ENCODE measurements around the gene RFC5.

The RFC5 gene

DNA sequence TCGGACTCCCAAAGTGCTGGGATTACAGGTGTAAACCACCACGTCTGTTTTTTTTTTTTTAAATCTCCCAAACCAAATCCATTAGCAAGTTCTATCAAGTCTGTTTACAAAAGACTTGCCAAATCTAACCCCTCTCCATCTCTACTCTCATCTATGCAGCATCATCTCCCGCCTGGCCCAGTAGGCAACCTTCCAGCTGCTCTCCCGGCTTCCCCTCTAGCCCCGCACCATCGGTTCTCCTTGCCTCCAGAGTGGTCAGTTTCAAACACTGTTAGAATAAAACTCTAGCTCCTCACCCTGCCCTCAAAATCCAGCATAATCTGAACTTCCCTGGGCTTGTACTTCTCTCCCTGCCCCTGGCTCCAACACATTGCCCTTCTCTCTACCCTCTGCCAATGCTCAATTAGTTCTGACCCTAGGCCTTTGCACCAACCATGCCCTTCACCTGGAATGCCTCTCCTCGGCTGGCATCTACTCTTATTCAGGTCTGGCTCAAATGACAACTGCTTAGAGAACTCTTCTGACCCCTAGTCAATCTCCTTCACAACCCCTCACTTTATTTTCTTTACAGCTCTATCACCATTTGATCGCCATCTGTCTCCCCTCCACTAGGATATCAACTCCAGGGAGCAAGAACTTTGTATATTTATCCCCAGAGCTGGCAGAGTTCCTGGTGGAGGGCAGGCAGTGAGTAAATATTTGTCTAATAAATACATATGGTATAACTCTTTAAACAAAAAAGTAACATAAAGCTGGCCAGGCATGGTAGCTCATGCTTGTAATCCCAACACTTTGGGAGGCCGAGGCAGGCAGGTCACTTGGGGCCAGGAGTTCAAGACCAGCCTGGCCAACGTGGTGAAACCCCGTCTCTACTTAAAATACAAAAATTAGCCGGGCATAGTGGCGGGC is 39.6 kb downstream of the RFC5 start:
- no peaks in the 10 kb centered on the region for H3K27me3 ChIP-seq (ENCODE audit: insufficient read depth, low read length)
- no peak overlapping the region for H3K4me3 ChIP-seq (ENCODE audit: low read depth, low read length)
- H2AFZ ChIP-seq (ENCODE audit: insufficient read depth, low read length, poor library complexity): no peak overlapping the region
- no peaks in the 10 kb centered on the region for H3K9me3 ChIP-seq (ENCODE audit: insufficient read depth, low read depth, low read length)
- H3K4ac ChIP-seq (ENCODE audit: low read depth, low read length): no peak overlapping the region
- peaks cover 7% of the 10 kb centered on the region for H3K79me2 ChIP-seq (ENCODE audit: control insufficient read depth, insufficient read depth, low read length, poor library complexity)
- DNase-seq: no peak
- peaks cover 10% of the 10 kb centered on the region for H3K79me1 ChIP-seq (ENCODE audit: low read length)
- no peak overlapping the region for H3K27ac ChIP-seq (ENCODE audit: low read depth, low read length)
- H2BK5ac ChIP-seq (ENCODE audit: low read depth, low read length, poor library complexity): no peak overlapping the region
- no peak overlapping the region for H4K12ac ChIP-seq (ENCODE audit: low read depth, low read length)
- H3K23ac ChIP-seq (ENCODE audit: low read length): no peak overlapping the region
- H3K4me1 ChIP-seq (ENCODE audit: control insufficient read depth in 1 of 2, insufficient read depth in 2 of 2, low read length in 2 of 2): peaks cover 6 to 19% of the 10 kb centered on the region in 2 experiments
- no peak overlapping the region for H3K4me2 ChIP-seq (ENCODE audit: low read length)
- H3K18ac ChIP-seq (ENCODE audit: low read length): no peak overlapping the region
- H4K91ac ChIP-seq (ENCODE audit: low read depth, low read length): no peak overlapping the region
- 100% methylated on average over 1 of the region's 13 CpGs for WGBS (ENCODE audit: extremely low coverage, insufficient coverage, insufficient read length)
- peaks cover 2 to 3% of the 10 kb centered on the region in 2 experiments for H3K36me3 ChIP-seq (ENCODE audit: control insufficient read depth in 1 of 2, insufficient read depth in 2 of 2, low read length in 2 of 2)
- H2BK12ac ChIP-seq (ENCODE audit: low read length): no peak overlapping the region
- no peak overlapping the region for H2BK120ac ChIP-seq (ENCODE audit: insufficient read depth, low read length, poor library complexity)
- H2AK5ac ChIP-seq (ENCODE audit: low read length): no peak overlapping the region
- no peak overlapping the region for H4K8ac ChIP-seq (ENCODE audit: low read depth, low read length)
- H3K14ac ChIP-seq (ENCODE audit: low read length): no peak overlapping the region
- peak overlapping the region; percentile 33 for H3K9ac ChIP-seq (ENCODE audit: low read length)

DNA sequence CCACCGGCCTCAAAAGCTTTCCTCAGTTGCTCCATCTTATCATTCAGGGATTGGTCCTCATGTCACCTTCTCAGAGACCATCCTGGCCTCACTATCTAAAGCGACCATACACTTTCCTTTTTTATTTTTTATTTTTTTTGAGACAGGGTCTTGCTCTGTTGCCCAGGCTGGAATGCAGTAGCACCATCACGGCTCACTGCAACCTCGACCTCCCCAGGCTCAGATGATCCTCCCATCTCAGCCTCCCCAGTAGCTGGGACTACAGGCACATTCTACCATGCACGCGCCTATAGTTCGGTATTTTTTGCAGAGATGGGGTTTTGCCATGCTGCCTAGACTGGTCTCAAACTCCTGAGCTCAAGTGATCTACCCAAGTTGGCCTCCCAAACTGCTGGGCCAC is 41.7 kb downstream of the RFC5 start:
- Histone ChIP-seq H4K12ac (ENCODE audit: low read depth, low read length) (no peak overlapping the region), H2BK5ac (ENCODE audit: low read depth, low read length, poor library complexity) (no peak overlapping the region), H3K4me2 (ENCODE audit: low read length) (no peak overlapping the region), H3K14ac (ENCODE audit: low read length) (no peak overlapping the region), H3K4me3 (ENCODE audit: low read depth, low read length) (no peak overlapping the region), H4K8ac (ENCODE audit: low read depth, low read length) (no peak overlapping the region), H3K27ac (ENCODE audit: low read depth, low read length) (no peak overlapping the region), H3K4me1 (ENCODE audit: control insufficient read depth in 1 of 2, insufficient read depth in 2 of 2, low read length in 2 of 2) (peaks cover 6 to 13% of the 10 kb centered on the region in 2 experiments), H3K9ac (ENCODE audit: low read length) (no peak overlapping the region), H3K27me3 (ENCODE audit: insufficient read depth, low read length) (no peaks in the 10 kb centered on the region), H2AFZ (ENCODE audit: insufficient read depth, low read length, poor library complexity) (no peak overlapping the region), H2AK5ac (ENCODE audit: low read length) (no peak overlapping the region), H3K79me2 (ENCODE audit: control insufficient read depth, insufficient read depth, low read length, poor library complexity) (peaks cover 15% of the 10 kb centered on the region), H3K18ac (ENCODE audit: low read length) (no peak overlapping the region), H3K9me3 (ENCODE audit: insufficient read depth, low read depth, low read length) (no peaks in the 10 kb centered on the region), H4K91ac (ENCODE audit: low read depth, low read length) (no peak overlapping the region), H3K36me3 (ENCODE audit: control insufficient read depth in 1 of 2, insufficient read depth in 2 of 2, low read length in 2 of 2) (peaks cover 0 to 2% of the 10 kb centered on the region in 2 experiments), H2BK12ac (ENCODE audit: low read length) (no peak overlapping the region), H3K4ac (ENCODE audit: low read depth, low read length) (peak overlapping the region; percentile 77), H3K23ac (ENCODE audit: low read length) (no peak overlapping the region), H3K79me1 (ENCODE audit: low read length) (peaks cover 20% of the 10 kb centered on the region), H2BK120ac (ENCODE audit: insufficient read depth, low read length, poor library complexity) (no peak overlapping the region)
- DNase-seq: no peak
- WGBS (ENCODE audit: extremely low coverage, insufficient coverage, insufficient read length): no CpG with 5 or more reads among the region's 7 CpGs

DNA sequence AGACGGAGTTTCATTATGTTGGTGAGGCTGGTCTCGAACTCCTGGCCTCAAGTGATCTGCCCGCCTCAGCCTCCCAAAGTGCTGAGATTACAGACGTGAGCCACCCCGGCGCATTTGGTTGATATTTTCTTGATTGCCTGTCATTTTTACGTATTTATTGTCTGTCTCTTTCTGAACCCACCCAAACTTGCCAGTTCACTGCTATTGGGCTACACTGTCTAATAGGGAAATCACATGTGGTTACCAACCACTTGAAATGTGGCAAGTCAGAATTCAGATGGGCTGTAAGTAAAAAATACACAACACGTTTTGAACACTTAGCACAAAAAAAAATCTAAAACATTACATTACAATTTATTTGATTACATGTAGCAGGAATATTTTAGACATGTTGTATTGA is 42.4 kb downstream of the RFC5 start:
- no peak overlapping the region for H3K14ac ChIP-seq (ENCODE audit: low read length)
- no peak overlapping the region for H3K4me3 ChIP-seq (ENCODE audit: low read depth, low read length)
- H3K27me3 ChIP-seq (ENCODE audit: insufficient read depth, low read length): no peaks in the 10 kb centered on the region
- no peak overlapping the region for H2AK5ac ChIP-seq (ENCODE audit: low read length)
- no peak overlapping the region for H3K18ac ChIP-seq (ENCODE audit: low read length)
- no peak overlapping the region for H4K91ac ChIP-seq (ENCODE audit: low read depth, low read length)
- WGBS (ENCODE audit: extremely low coverage, insufficient coverage, insufficient read length): no CpG with 5 or more reads among the region's 8 CpGs
- H2BK120ac ChIP-seq (ENCODE audit: insufficient read depth, low read length, poor library complexity): no peak overlapping the region
- H3K9me3 ChIP-seq (ENCODE audit: insufficient read depth, low read depth, low read length): no peaks in the 10 kb centered on the region
- H4K12ac ChIP-seq (ENCODE audit: low read depth, low read length): no peak overlapping the region
- H3K4ac ChIP-seq (ENCODE audit: low read depth, low read length): no peak overlapping the region
- H2BK12ac ChIP-seq (ENCODE audit: low read length): no peak overlapping the region
- peaks cover 0 to 2% of the 10 kb centered on the region in 2 experiments for H3K36me3 ChIP-seq (ENCODE audit: control insufficient read depth in 1 of 2, insufficient read depth in 2 of 2, low read length in 2 of 2)
- no peak overlapping the region for H3K23ac ChIP-seq (ENCODE audit: low read length)
- H3K4me2 ChIP-seq (ENCODE audit: low read length): no peak overlapping the region
- peaks cover 6 to 13% of the 10 kb centered on the region in 2 experiments for H3K4me1 ChIP-seq (ENCODE audit: control insufficient read depth in 1 of 2, insufficient read depth in 2 of 2, low read length in 2 of 2)
- peaks cover 15% of the 10 kb centered on the region for H3K79me2 ChIP-seq (ENCODE audit: control insufficient read depth, insufficient read depth, low read length, poor library complexity)
- DNase-seq: no peak
- no peak overlapping the region for H2AFZ ChIP-seq (ENCODE audit: insufficient read depth, low read length, poor library complexity)
- no peak overlapping the region for H3K9ac ChIP-seq (ENCODE audit: low read length)
- no peak overlapping the region for H2BK5ac ChIP-seq (ENCODE audit: low read depth, low read length, poor library complexity)
- peaks cover 20% of the 10 kb centered on the region for H3K79me1 ChIP-seq (ENCODE audit: low read length)
- H4K8ac ChIP-seq (ENCODE audit: low read depth, low read length): no peak overlapping the region
- H3K27ac ChIP-seq (ENCODE audit: low read depth, low read length): no peak overlapping the region

DNA sequence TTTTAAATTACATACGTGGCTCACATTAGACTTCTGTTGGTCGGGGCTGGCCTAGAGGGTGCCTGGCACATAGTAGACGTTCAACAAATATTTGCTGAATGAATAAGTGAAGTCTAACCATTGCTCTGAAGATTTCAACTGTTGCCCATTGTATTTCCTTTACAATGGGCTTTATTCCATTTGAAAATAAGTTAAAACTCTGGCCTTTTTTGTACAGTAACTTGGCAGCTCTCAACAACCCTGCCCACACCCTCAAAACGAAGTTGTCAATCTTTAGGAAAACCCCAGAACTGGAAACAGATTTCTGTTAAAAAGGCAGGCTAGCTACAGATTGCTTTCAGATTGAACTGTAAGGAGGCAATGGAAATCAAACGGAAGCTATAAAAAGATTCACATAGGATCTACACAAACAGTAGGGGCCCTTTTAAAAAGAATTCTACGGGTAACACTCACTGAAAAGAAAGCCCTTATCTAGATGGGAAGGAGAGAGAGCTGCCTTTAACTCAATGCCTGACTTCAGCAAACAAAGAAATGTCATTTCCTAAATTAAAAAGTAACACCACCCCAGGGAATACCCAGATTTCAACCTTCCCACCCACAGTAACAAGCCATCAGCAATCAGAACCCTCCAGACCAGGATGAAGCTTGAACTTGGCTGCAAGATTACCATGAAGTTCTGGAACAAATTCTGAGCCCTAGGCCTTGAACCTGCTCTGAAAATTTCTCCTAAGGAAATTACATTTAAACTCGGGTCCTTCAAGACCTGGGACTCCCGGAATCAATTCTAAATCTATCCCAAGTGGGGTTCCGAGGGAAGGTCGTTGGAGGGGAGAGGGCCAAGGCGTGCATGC is 43.1 kb downstream of the RFC5 start:
- H3K23ac ChIP-seq (ENCODE audit: low read length): no peak overlapping the region
- no CpG with 5 or more reads among the region's 11 CpGs for WGBS (ENCODE audit: extremely low coverage, insufficient coverage, insufficient read length)
- no peak overlapping the region for H3K9ac ChIP-seq (ENCODE audit: low read length)
- peak overlapping the region; percentile 42 for H3K4ac ChIP-seq (ENCODE audit: low read depth, low read length)
- no peaks in the 10 kb centered on the region for H3K9me3 ChIP-seq (ENCODE audit: insufficient read depth, low read depth, low read length)
- no peak overlapping the region for H2BK5ac ChIP-seq (ENCODE audit: low read depth, low read length, poor library complexity)
- H3K14ac ChIP-seq (ENCODE audit: low read length): peak overlapping the region; percentile 74
- H3K27me3 ChIP-seq (ENCODE audit: insufficient read depth, low read length): no peaks in the 10 kb centered on the region
- H2BK120ac ChIP-seq (ENCODE audit: insufficient read depth, low read length, poor library complexity): peak overlapping the region; percentile 21
- no peak overlapping the region for H3K18ac ChIP-seq (ENCODE audit: low read length)
- peaks cover 15% of the 10 kb centered on the region for H3K79me2 ChIP-seq (ENCODE audit: control insufficient read depth, insufficient read depth, low read length, poor library complexity)
- peaks cover 6 to 13% of the 10 kb centered on the region in 2 experiments for H3K4me1 ChIP-seq (ENCODE audit: control insufficient read depth in 1 of 2, insufficient read depth in 2 of 2, low read length in 2 of 2)
- peaks cover 0 to 2% of the 10 kb centered on the region in 2 experiments for H3K36me3 ChIP-seq (ENCODE audit: control insufficient read depth in 1 of 2, insufficient read depth in 2 of 2, low read length in 2 of 2)
- peaks cover 20% of the 10 kb centered on the region for H3K79me1 ChIP-seq (ENCODE audit: low read length)
- H2AK5ac ChIP-seq (ENCODE audit: low read length): peak overlapping the region; percentile 23
- peak; percentile 57 to 76 for DNase-seq
- H4K91ac ChIP-seq (ENCODE audit: low read depth, low read length): peak overlapping the region; percentile 82
- H3K4me3 ChIP-seq (ENCODE audit: low read depth, low read length): no peak overlapping the region
- H4K12ac ChIP-seq (ENCODE audit: low read depth, low read length): no peak overlapping the region
- H3K27ac ChIP-seq (ENCODE audit: low read depth, low read length): no peak overlapping the region
- no peak overlapping the region for H2BK12ac ChIP-seq (ENCODE audit: low read length)
- H2AFZ ChIP-seq (ENCODE audit: insufficient read depth, low read length, poor library complexity): no peak overlapping the region
- peak overlapping the region; percentile 70 for H3K4me2 ChIP-seq (ENCODE audit: low read length)
- no peak overlapping the region for H4K8ac ChIP-seq (ENCODE audit: low read depth, low read length)

All from trophoblast cell (in vitro differentiated cells and primary cell).